K562 (cell line): ENCODE data around the gene TGFA. TPM values are rescaled to one million over a fixed set of nuclear protein-coding genes. Genes with fewer than 3 reads are reported as not detected.

Experiments
- ATAC-seq: fragments of 200-7000 bp; cut with Tn5 transposase; 3 replicates; pipeline ENCODE4 v1.9.1; 2020; ENCODE audit warnings: moderate library complexity
- BruUV-seq: library from RNA; stranded (reverse); fragments of 400-500 nt; replicated peaks from 2 replicates; lab custom pipeline; 2021; lab: Mats Ljungman, UMichigan
- CTCF ChIA-PET: fragments of 300-600 bp; formaldehyde crosslinking; extraction: SDS; loops from one replicate; lab custom pipeline; 2021; ENCODE audit warnings: low intra/inter-chr PET ratio; lab: Yijun Ruan, JAX
- POLR2A ChIA-PET: fragments of 300-600, 350-650 bp; sonication (Branson Sonifier 250); formaldehyde crosslinking; extraction: SDS; loops from one replicate; lab custom pipeline; 2021; ENCODE audit warnings: antibody characterized with exemption, inconsistent platforms; lab: Yijun Ruan, JAX
- DNase-seq, 4 experiments: peaks; one replicate each; pipeline versions ENCODE4 v3.0.0 to v3.0.0-alpha.2; 2011 to 2018; ENCODE audit warnings: low spot score in 3 of 4, mixed read lengths in 3 of 4; ENCODE audit errors: extremely low read depth in 1 of 4
- FAIRE-seq: peaks from 2 replicates; lab custom pipeline; 2011; peaks lifted over from hg19 to GRCh38; lab: Jason Lieb, UNC
- H2AFZ ChIP-seq: 2 replicates; pipeline ENCODE4 v1.6.0; 2011; ENCODE audit warnings: low read depth, low read length, control low read depth, inconsistent platforms
- H3K27ac ChIP-seq: fragments of 200-600 bp; 3 replicates; pipeline ENCODE4 v1.8.0; 2011; ENCODE audit warnings: low read depth, mild to moderate bottlenecking, control low read depth, inconsistent platforms, low read length, moderate library complexity, mixed read lengths; ENCODE audit errors: extremely low read depth
- H3K27me3 ChIP-seq, 2 experiments: fragments of 300-600 bp in 1 of 2; 2 replicates in 1 of 2; 3 replicates in 1 of 2; pipeline versions ENCODE4 v1.6.0 to v1.8.0; 2011; ENCODE audit warnings: inconsistent platforms in 2 of 2, low read length in 2 of 2, mild to moderate bottlenecking in 1 of 2, mixed read lengths in 1 of 2, moderate library complexity in 1 of 2; ENCODE audit not compliant: control insufficient read depth in 2 of 2, insufficient read depth in 2 of 2
- H3K36me3 ChIP-seq: fragments of 300-600 bp; 3 replicates; pipeline ENCODE4 v1.8.0; 2011; ENCODE audit warnings: mild to moderate bottlenecking, low read length, inconsistent platforms; ENCODE audit not compliant: control insufficient read depth, insufficient read depth
- H3K4me1 ChIP-seq, 2 experiments: fragments of 200-600 bp in 1 of 2; replicated peaks in 1 of 2; 2 replicates in 1 of 2; 3 replicates in 1 of 2; pipeline versions ENCODE4 v1.5.1 to v1.8.0; 2011; ENCODE audit warnings: inconsistent platforms in 2 of 2, low read length in 2 of 2, mild to moderate bottlenecking in 1 of 2, mixed read lengths in 1 of 2, moderate library complexity in 1 of 2; ENCODE audit not compliant: control insufficient read depth in 2 of 2, insufficient read depth in 2 of 2
- H3K4me2 ChIP-seq: 2 replicates; pipeline ENCODE4 v1.6.1; 2011; ENCODE audit warnings: low read length, control low read depth, inconsistent platforms, mixed read lengths; ENCODE audit not compliant: insufficient read depth
- H3K4me3 ChIP-seq: fragments of 200-600 bp; sonication (generic), shearing (Covaris generic); 2 replicates; pipeline ENCODE4 v1.5.1; 2016; ENCODE audit warnings: control low read depth, inconsistent platforms
- H3K79me2 ChIP-seq: fragments of 200-600 bp; 3 replicates; pipeline ENCODE4 v1.8.0; 2011; ENCODE audit warnings: low read length, inconsistent platforms; ENCODE audit not compliant: control insufficient read depth, insufficient read depth
- H3K9ac ChIP-seq, 2 experiments: 2 replicates each; pipeline versions ENCODE4 v1.6.0 to v1.6.1; 2011; ENCODE audit warnings: low read depth in 2 of 2, low read length in 2 of 2, control low read depth in 1 of 2, inconsistent platforms in 1 of 2, mild to moderate bottlenecking in 1 of 2, mixed read lengths in 1 of 2; ENCODE audit not compliant: insufficient read depth in 1 of 2
- H3K9me1 ChIP-seq: one replicate; pipeline ENCODE4 v1.6.0; 2011; ENCODE audit warnings: inconsistent platforms, mild to moderate bottlenecking, low read length, moderate library complexity; ENCODE audit not compliant: control insufficient read depth, insufficient read depth
- H3K9me3 ChIP-seq: replicated peaks from 2 replicates; pipeline ENCODE4 v1.5.1; 2011; ENCODE audit warnings: low read depth, low read length, inconsistent platforms; ENCODE audit not compliant: control insufficient read depth, insufficient read depth
- H4K20me1 ChIP-seq: replicated peaks from 2 replicates; pipeline ENCODE4 v1.6.1; 2011; ENCODE audit warnings: low read length, inconsistent platforms, mixed read lengths; ENCODE audit not compliant: control insufficient read depth, insufficient read depth
- ATF1 ChIP-seq, 2 experiments: fragments of 450-650 bp in 1 of 2; IDR thresholded peaks; 2 replicates each; pipeline ENCODE4 v1.6.1; 2016; ENCODE audit warnings: missing compliant biosample characterization in 1 of 2, missing genetic modification characterization in 1 of 2
- EP400 ChIP-seq: fragments of 450-650 bp; IDR thresholded peaks from 2 replicates; pipeline ENCODE4 v1.6.1; 2017; ENCODE audit warnings: antibody characterized with exemption, mild to moderate bottlenecking, moderate library complexity
- FOXA3 ChIP-seq, 2 experiments: fragments of 450-650 bp in 1 of 2; sonication (generic) in 1 of 2; formaldehyde crosslinking; IDR thresholded peaks in 1 of 2; conservative IDR thresholded peaks in 1 of 2; 2 replicates each; pipeline versions ENCODE4 v1.4.0 to v1.8.0; 2020 to 2022; ENCODE audit warnings: mild to moderate bottlenecking in 2 of 2, missing genetic modification reagents in 1 of 2
- HEY1 ChIP-seq: fragments of 250-450 bp; sonication (Bioruptor Pico); IDR thresholded peaks from 2 replicates; pipeline ENCODE4 v1.5.0; 2020; ENCODE audit warnings: mild to moderate bottlenecking, moderate library complexity, borderline replicate concordance
- HLTF ChIP-seq: fragments of 450-650 bp; IDR thresholded peaks from 2 replicates; pipeline ENCODE4 v1.6.1; 2016
- KDM2B ChIP-seq: fragments of 250-450 bp; sonication (Bioruptor Pico); IDR thresholded peaks from 2 replicates; pipeline ENCODE4 v1.8.0; 2021; ENCODE audit warnings: mild to moderate bottlenecking, moderate library complexity
- MCM3 ChIP-seq: fragments of 450-650 bp; IDR thresholded peaks from 2 replicates; pipeline ENCODE4 v1.6.1; 2016
- NCOA4 ChIP-seq: fragments of 450-650 bp; IDR thresholded peaks from 2 replicates; pipeline ENCODE4 v1.6.1; 2018; ENCODE audit warnings: mild to moderate bottlenecking; ENCODE audit not compliant: partially characterized antibody
- NEUROD1 ChIP-seq: fragments of 150-350 bp; IDR thresholded peaks from 2 replicates; pipeline ENCODE4 v1.6.1; 2014; ENCODE audit warnings: borderline replicate concordance, low read length, low read depth; ENCODE audit not compliant: partially characterized antibody
- NR2F6 ChIP-seq: fragments of 450-650 bp; formaldehyde crosslinking; IDR thresholded peaks from 2 replicates; pipeline ENCODE4 v1.4.0; 2020; ENCODE audit warnings: mild to moderate bottlenecking
- PHF21A ChIP-seq: fragments of 450-650 bp; IDR thresholded peaks from 2 replicates; pipeline ENCODE4 v1.6.1; 2017; ENCODE audit warnings: low read depth, borderline replicate concordance
- RB1 ChIP-seq: fragments of 450-650 bp; IDR thresholded peaks from 2 replicates; pipeline ENCODE4 v1.6.1; 2017; ENCODE audit warnings: low read depth, mild to moderate bottlenecking
- SMARCA5 ChIP-seq: fragments of 450-650 bp; IDR thresholded peaks from 2 replicates; pipeline ENCODE4 v1.6.1; 2016
- TCF3 ChIP-seq: sonication (generic); formaldehyde crosslinking; IDR thresholded peaks from 2 replicates; pipeline ENCODE4 v1.4.0; 2020; ENCODE audit warnings: mild to moderate bottlenecking, missing genetic modification reagents
- ZBTB1 ChIP-seq: sonication (generic); formaldehyde crosslinking; IDR thresholded peaks from 2 replicates; pipeline ENCODE4 v1.8.1; 2023; ENCODE audit warnings: missing genetic modification reagents, low read depth, mild to moderate bottlenecking, borderline replicate concordance
- ZNF282 ChIP-seq: sonication (generic); formaldehyde crosslinking; IDR thresholded peaks from 2 replicates; pipeline ENCODE4 v1.8.1; 2023; ENCODE audit warnings: missing genetic modification reagents
- WGBS: fragments of 100-300 bp; shearing (Covaris generic); methylation state at CpG from one replicate; pipeline ENCODE4 v1.1.6; 2016; ENCODE audit warnings: low coverage, mixed read lengths; ENCODE audit not compliant: insufficient coverage; ENCODE audit errors: missing lambda C conversion rate; 5-methylcytosine and 5-hydroxymethylcytosine counted together
- in situ Hi-C: fragments of 300-500 bp; cut with MboI; formaldehyde crosslinking; loops from 4 replicates; pipeline ENCODE4 v1.15.0; 2018; ENCODE audit warnings: inconsistent platforms, mixed read lengths
- intact Hi-C: fragments of 100-400 bp; cut with micrococcal nuclease; formaldehyde crosslinking; loops from 2 replicates; pipeline ENCODE4 v1.14.2; 2022
- polyA plus RNA-seq, 8 experiments: library from polyadenylated mRNA; depleted of rRNA in 4 of 8; stranded (reverse) in 5 of 8; unstranded in 3 of 8; fragments of >200 nt; fragmentation: Nextera tagmentation in 2 of 8; fragmentation: Illumina TruSeq in 1 of 8; extraction: Ambion mirVana in 2 of 8; extraction: Trizol in 1 of 8; gene quantifications; 2 replicates each; pipeline versions ENCODE4 v1.2.1 to v1.2.3, GENCODE V29; 2011 to 2014; ENCODE audit warnings: inconsistent platforms in 1 of 8, missing spikeins in 1 of 8
- total RNA-seq, 7 experiments: library from RNA; depleted of rRNA in 6 of 7; stranded (reverse); fragments of >200 nt in 6 of 7; fragmentation: Illumina TruSeq in 2 of 7; extraction: Trizol in 2 of 7; gene quantifications; 2 replicates each; pipeline versions ENCODE4 v1.2.1 to v1.2.3, GENCODE V29; 2011 to 2021; ENCODE audit warnings: low replicate concordance in 1 of 7
- TF ChIP-seq, protein P1 (sequence below): fragments of 450-650 bp; IDR thresholded peaks from 2 replicates; pipeline ENCODE4 v1.6.1; 2017; ENCODE audit warnings: mild to moderate bottlenecking, moderate library complexity
- TF ChIP-seq, protein P2 (sequence below): fragments of 450-650 bp; IDR thresholded peaks from 2 replicates; pipeline ENCODE4 v1.6.1; 2017; ENCODE audit warnings: antibody characterized with exemption

TGFA gene
- total and polyA plus RNA-seq, 9 of the 15 experiments (the other 6 are each of a cell fraction or from before 2014, with no cell fraction given): not detected

GRCh38 chr2:70489165-70489564 lies 64.5 kb downstream of the TGFA start (continued):
- TF ChIP-seq, protein P1, sequence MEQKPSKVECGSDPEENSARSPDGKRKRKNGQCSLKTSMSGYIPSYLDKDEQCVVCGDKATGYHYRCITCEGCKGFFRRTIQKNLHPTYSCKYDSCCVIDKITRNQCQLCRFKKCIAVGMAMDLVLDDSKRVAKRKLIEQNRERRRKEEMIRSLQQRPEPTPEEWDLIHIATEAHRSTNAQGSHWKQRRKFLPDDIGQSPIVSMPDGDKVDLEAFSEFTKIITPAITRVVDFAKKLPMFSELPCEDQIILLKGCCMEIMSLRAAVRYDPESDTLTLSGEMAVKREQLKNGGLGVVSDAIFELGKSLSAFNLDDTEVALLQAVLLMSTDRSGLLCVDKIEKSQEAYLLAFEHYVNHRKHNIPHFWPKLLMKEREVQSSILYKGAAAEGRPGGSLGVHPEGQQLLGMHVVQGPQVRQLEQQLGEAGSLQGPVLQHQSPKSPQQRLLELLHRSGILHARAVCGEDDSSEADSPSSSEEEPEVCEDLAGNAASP: no peak
- TF ChIP-seq FOXA3 (CRISPR knock-in tag; conservative IDR thresholded peaks at IDR 0.05 in 1 of 2, IDR thresholded peaks at IDR 0.05 in 1 of 2) (no peak), NR2F6 (no peak), ZNF282 (CRISPR knock-in tag) (no peak), KDM2B (no peak), SMARCA5 (no peak), PHF21A (no peak), ZBTB1 (CRISPR knock-in tag) (no peak), HEY1 (CRISPR knock-in tag) (no peak), NEUROD1 (no peak), EP400 (no peak), MCM3 (no peak)
- TF ChIP-seq, all 486 proteins: peak for 0

- Histone ChIP-seq H3K27me3 (peaks cover 3 to 10% of the 10 kb centered on the region in 2 experiments; a peak in 3 of 5 replicates), H3K9me1 (no peaks in the 10 kb centered on the region), H3K79me2 (no peaks in the 10 kb centered on the region), H3K4me1 (no peaks in the 10 kb centered on the region), H3K9me3 (no peaks in the 10 kb centered on the region), H3K9ac (no peak overlapping the region), H3K4me3 (no peak overlapping the region), H3K4me2 (no peak overlapping the region), H3K27ac (no peak overlapping the region), H3K36me3 (no peaks in the 10 kb centered on the region), H4K20me1 (no peaks in the 10 kb centered on the region; the same call in 1 of the 2 replicates), H2AFZ (no peak overlapping the region)
- no peak for TF ChIP-seq RB1
- no peak for TF ChIP-seq TCF3 (CRISPR knock-in tag)
- TF ChIP-seq HLTF: no peak
- TF ChIP-seq, protein P2, sequence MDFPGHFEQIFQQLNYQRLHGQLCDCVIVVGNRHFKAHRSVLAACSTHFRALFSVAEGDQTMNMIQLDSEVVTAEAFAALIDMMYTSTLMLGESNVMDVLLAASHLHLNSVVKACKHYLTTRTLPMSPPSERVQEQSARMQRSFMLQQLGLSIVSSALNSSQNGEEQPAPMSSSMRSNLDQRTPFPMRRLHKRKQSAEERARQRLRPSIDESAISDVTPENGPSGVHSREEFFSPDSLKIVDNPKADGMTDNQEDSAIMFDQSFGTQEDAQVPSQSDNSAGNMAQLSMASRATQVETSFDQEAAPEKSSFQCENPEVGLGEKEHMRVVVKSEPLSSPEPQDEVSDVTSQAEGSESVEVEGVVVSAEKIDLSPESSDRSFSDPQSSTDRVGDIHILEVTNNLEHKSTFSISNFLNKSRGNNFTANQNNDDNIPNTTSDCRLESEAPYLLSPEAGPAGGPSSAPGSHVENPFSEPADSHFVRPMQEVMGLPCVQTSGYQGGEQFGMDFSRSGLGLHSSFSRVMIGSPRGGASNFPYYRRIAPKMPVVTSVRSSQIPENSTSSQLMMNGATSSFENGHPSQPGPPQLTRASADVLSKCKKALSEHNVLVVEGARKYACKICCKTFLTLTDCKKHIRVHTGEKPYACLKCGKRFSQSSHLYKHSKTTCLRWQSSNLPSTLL: no peak
- no peak for TF ChIP-seq ATF1 (CRISPR knock-in tag; IDR thresholded peaks at IDR 0.05)
- no peak for TF ChIP-seq ATF1 (tag; IDR thresholded peaks at IDR 0.05)
- TF ChIP-seq NCOA4: no peak
- intact Hi-C loops (no loop called here), in situ Hi-C loops (no loop called here)
- no TSS peak for BruUV-seq
- ChIA-PET CTCF (no interaction called here), POLR2A (no interaction called here)
- FAIRE-seq (no peak), DNase-seq (no peak), ATAC-seq (no peak)
- WGBS: 5% methylated on average over 1 of the region's 1 CpG
Observed at GRCh38 chr2:70484086-70484485, 69.5 kb downstream of the TGFA start.
